ENCODE measurements around the gene ING4.

- TF ChIP-seq MAX (IDR thresholded peaks at IDR 0.05) (no peak), NR2F2 (IDR thresholded peaks at IDR 0.05) (no peak), YY1 (IDR thresholded peaks at IDR 0.05) (no peak), RAD21 (IDR thresholded peaks at IDR 0.05) (no peak), CTCF (IDR thresholded peaks at IDR 0.05; ENCODE audit: low read depth, low read length, missing input control) (no peak), SP1 (IDR thresholded peaks at IDR 0.05) (no peak), ATF3 (IDR thresholded peaks at IDR 0.05) (no peak), ZBTB33 (IDR thresholded peaks at IDR 0.05) (no peak)
Observed at GRCh38 chr12:6612247-6612646, 50.7 kb downstream of the ING4 start.

All from liver (tissue), 3 donors.